Stimulated activated CD4-positive, alpha-beta T cell treated with anti-CD3 and anti-CD28 coated beads, Interleukin-1b, Interleukin-23, amount 100 ng/mL, for 1 hour (primary cell): ENCODE data around the gene L3MBTL2.
"Not testable (repeated sequence)": the region's sequence is repeated elsewhere in the genome, so short reads cannot be mapped to it uniquely, and the experiment has no call there.

Source experiments
- DNase-seq, 2 donors: peaks; one replicate each; pipeline ENCODE4 v3.0.0-alpha.2; 2020; ENCODE audit warnings: low read depth in 2 of 2

The L3MBTL2 gene

DNA sequence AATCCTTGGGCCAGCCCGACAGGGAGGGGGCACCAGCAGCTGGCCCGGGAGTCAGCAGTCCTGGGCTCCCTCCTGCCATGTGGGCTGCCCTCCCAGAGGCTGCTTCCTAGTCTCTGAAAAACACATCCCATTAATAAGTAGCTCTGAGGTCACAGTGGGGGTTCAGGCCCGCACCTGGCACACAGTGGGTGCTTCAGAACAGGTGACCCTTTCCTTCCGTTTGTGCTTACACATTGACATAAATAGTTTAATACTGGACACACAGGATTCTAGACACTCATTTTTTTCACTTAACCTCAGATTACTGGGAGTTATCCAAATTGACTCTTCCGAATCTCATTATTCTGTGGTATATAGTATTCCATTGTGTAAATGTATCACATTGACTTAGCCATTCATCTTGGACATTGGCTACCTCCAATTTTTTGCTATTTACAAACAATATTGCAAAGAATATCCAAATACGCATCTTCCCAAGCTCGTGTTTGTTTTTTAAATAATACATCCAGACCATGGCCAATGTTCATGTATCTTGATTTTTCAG, 36.1 kb downstream of the L3MBTL2 start:
- no peak for DNase-seq

DNA sequence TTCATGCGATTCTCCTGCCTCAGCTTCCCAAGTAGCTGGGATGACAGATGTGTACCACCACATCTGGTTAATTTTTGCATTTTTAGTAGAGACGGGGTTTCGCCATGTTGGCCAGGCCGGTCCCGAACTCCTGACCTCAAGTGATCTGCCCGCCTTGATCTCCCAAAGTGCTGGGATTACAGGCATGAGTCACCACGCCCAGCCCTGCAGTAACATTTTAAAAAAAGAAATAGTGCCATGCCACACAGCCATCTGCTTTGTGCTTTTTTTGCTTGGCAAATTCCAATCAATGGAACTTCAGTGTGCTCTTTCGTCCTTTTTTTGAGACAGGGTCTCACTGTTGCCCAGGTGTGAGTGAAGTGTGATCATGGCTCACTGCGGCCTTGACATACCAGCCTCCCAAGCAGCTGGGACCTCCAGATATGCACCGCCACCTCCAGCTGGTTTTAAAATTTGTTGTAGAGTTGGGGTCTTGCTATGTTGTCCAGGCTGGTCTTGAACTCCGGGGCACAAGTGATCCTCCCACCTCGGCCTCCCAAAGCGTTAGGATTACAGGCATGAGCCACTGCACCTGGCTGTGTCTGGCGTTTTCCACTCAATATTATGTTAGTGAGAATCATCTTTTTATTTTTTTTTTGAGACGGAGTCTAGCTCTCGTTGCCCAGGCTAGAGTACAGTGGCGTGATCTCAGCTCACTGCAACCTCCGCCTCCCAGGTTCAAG, 37.4 kb downstream of the L3MBTL2 start:
- DNase-seq = no peak

DNA sequence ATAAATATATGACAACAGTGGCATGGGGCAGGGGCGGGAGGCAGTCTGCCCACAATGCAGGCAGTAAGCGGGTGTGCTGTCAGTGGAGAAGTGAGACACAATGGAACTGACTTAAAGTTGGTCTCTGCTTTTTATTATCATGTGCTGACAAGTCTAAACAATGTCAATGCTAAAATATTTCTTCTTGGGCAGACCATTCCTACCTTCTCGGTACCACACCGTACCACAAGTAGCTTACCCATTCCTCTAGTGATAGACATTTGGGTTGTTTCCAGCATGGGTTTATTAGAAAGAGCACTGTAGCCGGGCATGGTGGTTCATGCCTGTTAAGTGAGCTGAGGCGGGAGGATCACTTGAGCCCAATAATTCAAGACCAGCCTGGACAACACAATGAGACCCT, 38.2 kb downstream of the L3MBTL2 start:
- DNase-seq = no peak

DNA sequence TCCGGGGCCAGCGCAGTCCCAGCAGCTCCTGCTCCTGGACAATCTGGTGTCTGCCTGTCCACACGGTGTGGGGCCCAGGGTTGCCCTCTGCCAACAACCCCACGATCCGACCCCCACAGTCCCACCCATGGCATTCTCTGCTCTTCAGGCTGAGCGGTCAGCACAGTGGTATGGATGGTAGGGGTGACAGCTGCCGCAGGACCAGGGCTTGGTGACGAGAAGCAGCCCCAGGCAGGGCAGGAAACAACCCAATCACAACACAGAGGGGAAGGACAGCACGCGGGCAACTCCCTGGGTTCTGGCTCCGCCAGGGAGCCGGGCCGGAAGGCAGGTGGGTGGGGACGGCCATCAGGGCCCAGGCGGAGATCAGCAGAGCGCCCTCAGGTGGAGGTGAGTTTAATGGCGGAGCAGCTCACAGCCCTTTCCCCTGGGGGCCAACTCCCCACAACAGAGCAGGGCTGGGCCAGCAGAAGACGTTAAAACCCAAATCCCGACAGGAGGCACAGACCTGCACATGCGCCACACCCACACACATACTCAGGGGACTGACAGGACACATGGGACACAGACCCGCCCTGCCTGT, 40.9 kb downstream of the L3MBTL2 start:
- no peak for DNase-seq

DNA sequence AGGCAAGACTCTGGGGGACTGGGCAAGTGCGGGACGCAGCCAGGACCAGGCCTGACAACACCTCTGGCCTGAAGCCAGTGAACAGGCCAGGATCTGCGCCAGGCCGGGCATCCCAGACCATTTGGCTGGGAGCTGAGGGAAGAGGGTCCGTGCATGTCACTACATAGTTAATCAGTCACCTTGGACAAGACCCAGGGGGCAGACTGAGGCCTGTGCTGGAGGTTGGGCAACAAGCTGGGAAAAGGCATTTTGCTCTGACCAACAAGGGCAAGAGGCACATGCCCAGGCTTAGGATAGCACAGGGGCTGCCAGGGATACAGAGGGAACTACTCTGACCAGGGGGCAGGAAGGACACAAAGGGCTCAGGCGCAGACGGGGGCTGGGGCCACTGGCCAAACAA, 42.6 kb downstream of the L3MBTL2 start:
- DNase-seq = no peak

DNA sequence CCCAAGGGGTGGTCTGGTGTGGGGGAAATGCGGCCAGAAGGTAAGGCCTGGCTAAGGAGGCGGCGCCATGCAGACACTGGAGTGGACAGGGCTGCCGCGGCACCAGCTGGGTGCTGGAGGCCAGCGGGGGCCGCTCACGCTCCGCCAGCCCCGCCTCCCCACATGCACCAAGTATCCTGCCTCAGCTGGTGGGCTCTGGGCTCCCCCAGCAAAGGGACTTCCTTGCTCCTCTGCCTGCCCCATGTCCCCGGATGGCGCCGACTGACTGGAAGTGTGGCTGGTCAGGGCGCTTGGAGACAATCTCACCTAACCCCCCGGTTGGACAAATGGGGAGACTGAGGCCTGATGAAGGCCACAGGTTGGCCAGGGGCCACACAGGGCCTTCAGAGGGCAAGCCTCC, 43.2 kb downstream of the L3MBTL2 start:
- DNase-seq = no peak

DNA sequence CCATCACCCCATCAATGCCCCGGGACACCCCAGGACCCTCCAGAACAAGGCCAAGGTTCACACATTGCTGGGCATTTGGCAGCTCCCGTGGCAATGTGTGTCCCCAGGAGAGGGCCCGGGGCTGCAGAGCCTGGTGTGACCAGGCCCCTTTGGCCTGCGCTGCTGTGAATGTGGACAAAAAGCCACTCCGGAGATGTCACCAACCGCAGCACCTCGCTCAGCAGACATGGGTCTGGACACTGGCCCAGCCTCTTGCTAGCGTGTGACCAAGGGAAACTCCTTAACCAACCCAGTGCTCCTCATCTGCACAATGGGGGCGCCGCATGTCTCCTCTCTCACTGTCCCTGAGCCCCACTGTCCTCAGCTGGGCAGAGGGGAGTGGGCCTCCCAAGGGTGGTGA, 43.6 kb downstream of the L3MBTL2 start:
- DNase-seq = no peak

DNA sequence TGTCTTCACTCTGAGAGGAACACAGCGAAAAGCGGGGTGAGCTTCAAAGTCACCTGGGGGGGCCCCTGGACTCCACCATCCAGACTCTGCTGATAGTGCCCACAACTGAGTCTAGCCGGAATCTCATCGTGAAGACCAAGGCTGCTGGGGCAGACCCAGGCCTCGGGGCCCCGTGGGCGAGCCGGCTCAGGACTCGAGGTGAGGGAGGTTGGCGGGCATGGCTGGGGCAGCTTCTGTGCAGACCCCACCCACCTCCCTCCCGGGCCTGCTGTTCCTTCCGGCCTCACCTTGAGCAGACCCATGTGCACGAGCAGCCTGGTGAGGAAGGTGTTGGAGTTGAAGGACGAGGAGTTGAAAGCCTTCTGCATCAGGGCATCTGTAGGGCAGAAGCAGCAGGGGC, 44.3 kb downstream of the L3MBTL2 start:
- no peak for DNase-seq

DNA sequence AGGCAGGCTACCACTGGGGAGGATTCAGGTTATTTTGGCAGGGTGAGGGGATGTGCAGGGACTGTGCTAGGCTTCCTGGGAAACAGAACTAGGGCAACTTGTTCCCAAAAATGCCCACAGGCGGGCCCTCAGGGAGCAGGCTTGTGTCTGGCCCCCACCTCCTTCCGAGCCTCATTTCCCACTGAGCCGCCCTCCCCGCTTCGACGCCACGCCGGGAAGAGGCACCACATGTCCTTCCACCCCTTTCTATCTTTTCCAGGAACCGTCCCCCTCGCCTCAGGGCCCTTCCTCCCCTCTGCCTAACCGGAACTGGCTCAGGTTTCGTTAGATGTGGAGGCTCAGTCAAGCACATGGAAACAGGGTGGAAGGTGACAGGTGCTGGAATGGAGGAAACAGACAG, 45.0 kb downstream of the L3MBTL2 start:
- DNase-seq = no peak

DNA sequence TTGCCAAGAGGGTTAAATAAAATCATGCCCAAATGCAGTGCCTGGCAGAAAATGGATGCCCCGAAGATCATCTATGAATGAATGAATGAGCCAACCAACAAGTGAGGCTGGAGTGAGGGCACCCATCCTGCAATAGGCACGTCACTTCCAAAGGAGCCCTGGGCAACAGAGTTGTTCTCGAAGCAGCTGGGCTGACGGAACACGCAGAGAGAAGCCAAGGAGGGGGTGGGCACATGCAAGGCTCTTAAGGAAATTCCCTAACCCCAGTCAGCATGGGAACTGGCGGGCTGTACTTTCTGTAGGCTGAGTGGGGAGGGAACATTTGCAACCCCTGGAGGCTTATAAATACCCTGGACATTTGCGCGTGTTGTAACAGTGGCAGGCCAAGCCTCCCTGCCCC, 47.3 kb downstream of the L3MBTL2 start:
- no peak for DNase-seq

DNA sequence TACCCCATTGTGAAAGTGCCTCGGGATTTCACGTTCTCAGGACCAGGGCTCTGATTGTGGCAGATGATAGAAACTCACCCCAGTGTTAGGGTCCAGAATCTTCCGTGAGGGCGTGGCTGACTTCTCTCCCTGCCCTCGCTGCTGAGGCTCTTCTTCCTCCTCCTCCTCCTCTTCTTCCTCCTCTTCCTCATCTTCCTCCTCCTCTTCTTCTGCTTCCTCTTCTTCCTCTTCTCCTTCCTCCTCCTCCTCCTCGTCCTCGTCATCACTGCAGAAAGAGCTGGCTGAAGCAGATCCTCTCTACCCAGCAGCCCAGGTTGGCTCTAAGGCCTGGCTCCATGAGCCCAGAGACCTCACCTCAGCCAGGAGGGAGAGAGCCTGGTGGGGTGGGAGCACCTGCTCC, 49.1 kb downstream of the L3MBTL2 start:
- no peak for DNase-seq

DNA sequence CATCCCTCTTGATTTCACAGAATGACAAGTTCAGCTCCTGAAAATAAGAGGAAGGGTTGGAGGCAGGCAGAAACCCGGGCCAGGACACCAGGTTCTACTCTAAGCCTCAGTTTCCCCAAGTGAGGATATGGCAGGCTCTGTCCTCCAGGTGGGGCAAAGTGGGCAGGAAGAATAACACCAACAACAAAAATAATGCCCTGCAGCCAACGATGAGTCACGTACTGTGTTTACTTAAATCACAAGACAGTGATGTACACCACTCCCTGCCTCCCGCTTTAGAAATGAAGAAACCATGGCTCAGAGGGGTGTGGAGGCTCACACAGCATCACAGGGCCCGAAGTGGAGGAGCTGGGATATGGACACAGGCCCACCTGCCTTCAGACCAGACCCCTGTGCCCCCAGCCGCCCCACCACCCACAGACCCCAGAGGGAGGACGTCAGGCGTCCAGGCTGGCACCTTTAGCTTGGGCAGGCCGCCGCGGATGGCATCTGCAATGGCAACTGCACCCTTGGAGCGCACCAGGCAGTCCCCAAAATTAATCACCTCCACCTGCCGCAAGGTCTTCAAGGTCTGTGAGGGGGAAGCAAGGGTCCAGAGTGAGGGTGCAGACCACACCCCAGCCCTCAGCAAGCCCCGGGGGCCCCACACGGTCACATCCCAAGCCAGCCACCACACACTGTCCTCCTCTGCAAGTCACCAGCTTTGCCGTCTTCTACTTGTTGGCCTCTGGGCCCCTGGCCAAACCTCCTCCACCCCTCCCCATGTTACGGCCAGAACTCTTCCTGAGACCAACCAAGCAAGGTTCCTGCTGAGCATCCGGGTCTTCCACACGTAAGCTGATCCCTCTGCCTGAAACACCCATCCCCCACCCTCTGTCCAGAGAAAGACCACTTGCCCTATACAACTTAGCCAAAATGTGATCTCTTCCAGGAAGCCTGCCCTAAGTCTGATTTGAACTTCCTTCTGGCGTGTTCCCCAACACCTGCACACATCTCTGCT, 51.4 kb downstream of the L3MBTL2 start:
- DNase-seq = no peak

DNA sequence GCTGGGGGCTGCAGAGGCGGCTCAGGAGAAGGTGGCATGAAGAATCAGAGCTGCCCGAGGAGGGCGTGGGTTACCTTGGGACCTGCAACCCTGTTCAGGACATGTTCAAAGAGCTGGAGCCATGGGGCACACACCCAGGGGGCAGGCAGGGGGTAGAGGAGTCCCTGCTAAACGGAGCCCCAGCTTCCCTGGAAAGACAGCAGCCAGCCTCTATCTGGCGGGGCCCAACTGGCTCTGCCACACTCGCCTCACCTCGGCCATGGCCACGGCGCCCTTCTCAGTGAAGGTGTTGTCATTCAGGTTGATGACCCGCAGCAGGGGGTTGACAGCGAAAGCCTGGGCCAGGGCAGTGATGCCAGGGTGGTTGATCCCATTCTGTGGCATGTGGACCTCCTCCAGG, 52.6 kb downstream of the L3MBTL2 start:
- no peak for DNase-seq

DNA sequence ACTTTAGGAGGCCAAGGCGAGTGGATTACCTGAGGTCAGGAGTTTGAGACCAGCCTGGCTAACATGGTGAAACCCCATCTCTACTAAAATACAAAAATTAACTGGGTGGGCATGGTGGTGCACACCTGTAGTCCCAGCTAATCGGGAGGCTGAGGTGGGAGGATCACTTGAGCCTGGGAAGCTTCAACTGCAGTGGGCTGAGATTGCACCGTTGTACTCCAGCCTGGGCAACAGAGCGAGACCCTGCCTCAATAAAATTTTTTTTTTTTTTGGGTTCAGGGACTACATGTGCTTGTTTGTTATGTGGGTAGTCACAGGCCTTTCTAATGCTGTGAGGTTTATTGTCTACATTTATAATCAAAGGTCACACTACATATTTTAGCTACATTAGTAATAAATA, 54.6 kb downstream of the L3MBTL2 start:
- DNase-seq = not testable (repeated sequence)

DNA sequence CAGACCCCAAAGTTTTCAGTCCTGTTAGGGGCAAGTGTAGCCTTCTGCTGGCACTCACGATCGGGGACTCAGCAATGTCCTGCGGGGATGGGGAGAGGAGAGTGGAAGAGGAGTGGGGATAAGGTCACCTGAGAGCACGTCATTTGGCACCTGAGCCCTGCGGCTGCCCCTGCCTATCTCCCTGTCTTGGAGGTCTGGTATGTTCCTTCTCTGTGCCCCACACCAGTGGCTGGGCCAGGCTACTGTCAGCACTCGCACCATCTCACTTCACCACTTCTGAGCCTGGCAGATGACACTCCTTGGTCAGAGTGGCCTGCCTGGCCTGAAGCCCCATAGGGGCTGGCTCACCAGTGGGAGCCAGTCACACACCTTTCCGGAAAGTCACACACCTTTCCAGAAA, 55.8 kb downstream of the L3MBTL2 start:
- DNase-seq = no peak

DNA sequence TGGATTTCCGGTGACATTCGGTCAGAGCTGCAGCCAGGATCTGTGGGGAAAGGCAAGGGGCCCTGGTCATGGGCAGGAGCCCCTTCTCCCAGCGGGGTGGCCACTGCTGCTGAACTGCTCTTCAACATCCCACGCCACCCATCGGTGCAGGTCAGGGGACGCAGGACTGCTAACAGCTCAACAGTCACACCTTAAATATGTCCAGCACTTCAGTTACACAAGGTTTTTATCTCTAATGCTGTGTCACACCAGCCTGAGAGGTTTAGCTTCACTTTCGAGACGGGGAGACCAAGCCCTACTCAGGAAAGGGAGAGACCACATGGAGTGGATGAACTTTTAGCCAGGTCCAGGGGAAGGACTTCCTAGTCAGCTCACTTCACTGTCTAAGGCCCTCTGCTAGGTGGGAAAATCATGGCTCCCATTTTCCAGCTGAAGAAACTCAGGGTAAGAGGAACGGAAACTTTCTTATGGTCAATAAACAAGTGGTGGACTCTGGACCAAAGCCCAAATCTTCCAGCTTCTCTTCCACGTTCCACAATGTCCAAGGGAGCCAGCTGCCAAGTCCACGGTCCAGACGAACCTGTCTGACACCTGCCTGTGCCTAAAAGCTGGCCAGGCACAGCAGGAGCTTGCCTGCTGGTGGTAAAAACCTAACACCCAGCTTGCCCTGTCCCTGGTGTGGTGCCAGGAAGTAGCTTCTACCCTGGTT, 56.6 kb downstream of the L3MBTL2 start:
- no peak for DNase-seq

DNA sequence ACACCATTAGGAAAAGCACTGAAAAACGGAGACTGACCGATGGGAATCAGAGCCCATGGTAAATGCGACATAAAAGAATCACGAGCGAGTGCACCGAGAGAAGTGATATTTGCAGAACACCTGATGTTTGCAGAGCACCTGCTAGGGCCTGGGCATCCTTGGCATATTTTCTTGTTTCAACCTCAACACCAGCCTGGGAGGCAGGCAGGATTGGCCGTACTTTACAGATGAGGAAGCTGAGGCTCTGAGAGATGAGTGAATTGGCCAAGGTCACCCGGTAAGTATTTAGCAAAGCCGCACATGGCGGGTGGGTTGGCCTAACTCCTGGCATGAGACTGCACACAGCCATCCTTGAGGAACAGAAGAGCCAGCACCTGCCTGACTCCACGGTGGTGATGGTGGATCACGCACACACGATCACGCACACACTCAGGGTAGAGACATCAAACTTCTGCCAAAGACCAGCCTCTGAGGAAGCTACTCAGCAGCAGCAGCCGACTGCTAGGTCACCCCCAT, 57.2 kb downstream of the L3MBTL2 start:
- DNase-seq = no peak

DNA sequence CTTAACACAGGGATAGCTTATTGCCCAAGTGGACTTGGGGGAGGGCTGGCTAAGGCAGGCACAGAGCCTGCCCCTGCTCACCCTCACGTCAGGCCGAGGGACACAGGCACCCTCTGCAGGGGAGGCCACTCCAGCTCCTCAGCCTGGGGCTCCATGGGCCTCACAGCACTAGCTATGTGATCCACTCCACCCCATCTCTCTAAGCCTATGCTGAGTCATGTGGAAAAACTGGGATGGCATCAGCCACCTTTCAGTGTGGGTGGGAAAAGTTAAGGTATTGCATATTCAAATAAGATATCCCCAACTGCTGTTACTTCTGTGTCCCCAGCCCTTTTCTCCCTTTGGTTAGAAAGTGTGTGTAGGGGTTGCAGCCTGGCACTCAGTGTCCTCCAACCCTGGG, 58.6 kb downstream of the L3MBTL2 start:
- no peak for DNase-seq

DNA sequence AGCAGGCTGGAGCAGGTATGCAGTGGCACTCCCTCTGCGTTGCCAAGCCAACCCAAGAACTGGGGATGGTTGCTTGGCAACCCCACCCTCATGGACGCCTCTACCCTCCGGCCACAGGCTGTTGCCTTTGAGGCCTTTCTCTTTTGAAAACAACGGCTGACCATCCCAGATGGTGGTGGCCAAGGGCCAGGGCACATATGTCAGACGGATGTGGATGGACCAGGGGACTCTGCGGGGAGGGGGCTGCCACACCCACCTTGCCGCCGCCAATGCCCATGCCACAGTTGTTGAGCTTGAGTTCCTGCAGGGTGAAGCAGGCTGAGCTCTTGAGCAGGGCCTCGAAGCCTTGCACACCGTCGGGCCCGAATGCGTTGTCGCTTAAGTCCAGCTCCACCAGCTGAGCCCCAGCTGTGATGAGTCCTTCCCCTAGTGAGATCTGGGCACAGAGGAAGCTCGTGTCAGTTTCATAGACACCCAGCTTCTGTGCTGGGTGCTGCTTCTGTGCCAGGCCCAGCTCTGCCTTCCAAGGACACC, 59.4 kb downstream of the L3MBTL2 start:
- DNase-seq = no peak

DNA sequence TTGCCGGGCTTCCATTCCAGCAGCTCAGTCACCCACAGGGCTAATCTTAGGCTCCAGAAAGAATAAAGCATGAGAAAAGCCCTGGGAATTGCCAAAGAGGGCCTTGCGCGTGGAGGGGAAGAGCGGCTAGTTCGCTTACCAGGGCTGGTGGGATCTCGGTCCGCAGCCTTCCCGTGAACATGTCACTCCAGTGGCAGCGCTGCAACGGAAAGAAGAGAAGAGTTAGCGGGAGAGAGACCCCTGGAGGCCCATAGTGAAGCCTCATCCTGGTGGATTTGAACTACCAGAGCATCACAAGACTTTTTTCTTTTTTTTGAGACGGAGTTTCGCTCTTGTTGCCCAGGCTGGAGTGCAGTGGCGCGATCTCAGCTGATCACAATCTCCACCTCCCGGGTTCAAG, 62.8 kb downstream of the L3MBTL2 start:
- DNase-seq = no peak

DNA sequence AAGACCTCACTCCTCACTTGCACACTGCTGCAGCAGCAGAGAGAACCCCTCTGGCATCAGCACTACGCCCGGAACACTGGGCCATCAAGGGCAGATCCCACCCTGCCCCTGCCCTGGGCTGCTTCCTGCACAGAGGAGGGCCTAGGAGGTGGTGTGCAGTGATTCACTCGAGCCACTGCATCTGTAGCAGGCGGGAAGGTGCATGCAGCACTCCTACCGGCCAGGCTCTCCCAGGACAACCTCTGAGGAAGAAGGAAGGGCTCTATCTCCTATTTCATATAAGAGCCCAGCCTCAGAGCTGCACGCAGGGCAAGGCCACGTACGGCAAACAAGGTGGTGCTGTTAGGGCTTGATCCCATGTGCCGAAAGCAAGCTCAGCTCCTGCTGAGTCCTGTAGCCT, 66.7 kb downstream of the L3MBTL2 start:
- no peak for DNase-seq
